Measurements from ENCODE around the gene HSPA4. TPM values are rescaled to one million over a fixed set of nuclear protein-coding genes. Genes with fewer than 3 reads are reported as not detected.
"Not testable (repeated sequence)": the region's sequence is repeated elsewhere in the genome, so short reads cannot be mapped to it uniquely, and the experiment has no call there.

Gene HSPA4
- total RNA-seq, 3 donors from 2014 or later = 64.1 to 77.2 (median 72.9) TPM

DNA sequence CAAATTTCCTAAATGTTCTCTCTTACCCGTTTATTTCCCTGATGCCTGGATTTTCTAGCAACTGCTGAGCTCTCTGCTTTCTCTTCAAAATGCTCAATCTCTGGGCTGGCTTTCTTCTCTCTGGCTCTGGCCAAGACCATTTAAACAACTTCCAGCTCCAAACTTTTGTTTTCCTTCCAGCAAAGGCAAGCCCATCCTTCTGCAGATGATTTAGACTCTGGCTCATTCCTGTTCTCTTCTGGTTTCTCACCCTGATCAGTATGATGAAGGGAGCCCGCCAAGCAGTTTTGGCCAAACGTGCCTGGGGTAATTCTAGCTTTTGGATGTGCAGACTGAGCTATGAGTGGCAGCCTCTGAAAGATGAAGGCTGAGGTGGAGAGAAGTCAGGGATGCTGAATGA is 78.1 kb downstream of the HSPA4 start:
- intact Hi-C loops (cut with DNase I, micrococcal nuclease) = no loop called here
- DNase-seq (no peak), ATAC-seq (no peak)
- Histone ChIP-seq H3K36me3 (ENCODE audit: low read depth) (no peaks in the 10 kb centered on the region), H3K9me3 (no peaks in the 10 kb centered on the region), H3K4me1 (ENCODE audit: low read depth) (no peaks in the 10 kb centered on the region), H3K4me3 (no peak overlapping the region)
- TF ChIP-seq, protein P1, sequence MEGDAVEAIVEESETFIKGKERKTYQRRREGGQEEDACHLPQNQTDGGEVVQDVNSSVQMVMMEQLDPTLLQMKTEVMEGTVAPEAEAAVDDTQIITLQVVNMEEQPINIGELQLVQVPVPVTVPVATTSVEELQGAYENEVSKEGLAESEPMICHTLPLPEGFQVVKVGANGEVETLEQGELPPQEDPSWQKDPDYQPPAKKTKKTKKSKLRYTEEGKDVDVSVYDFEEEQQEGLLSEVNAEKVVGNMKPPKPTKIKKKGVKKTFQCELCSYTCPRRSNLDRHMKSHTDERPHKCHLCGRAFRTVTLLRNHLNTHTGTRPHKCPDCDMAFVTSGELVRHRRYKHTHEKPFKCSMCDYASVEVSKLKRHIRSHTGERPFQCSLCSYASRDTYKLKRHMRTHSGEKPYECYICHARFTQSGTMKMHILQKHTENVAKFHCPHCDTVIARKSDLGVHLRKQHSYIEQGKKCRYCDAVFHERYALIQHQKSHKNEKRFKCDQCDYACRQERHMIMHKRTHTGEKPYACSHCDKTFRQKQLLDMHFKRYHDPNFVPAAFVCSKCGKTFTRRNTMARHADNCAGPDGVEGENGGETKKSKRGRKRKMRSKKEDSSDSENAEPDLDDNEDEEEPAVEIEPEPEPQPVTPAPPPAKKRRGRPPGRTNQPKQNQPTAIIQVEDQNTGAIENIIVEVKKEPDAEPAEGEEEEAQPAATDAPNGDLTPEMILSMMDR (IDR thresholded peaks at IDR 0.05) = no peak

DNA sequence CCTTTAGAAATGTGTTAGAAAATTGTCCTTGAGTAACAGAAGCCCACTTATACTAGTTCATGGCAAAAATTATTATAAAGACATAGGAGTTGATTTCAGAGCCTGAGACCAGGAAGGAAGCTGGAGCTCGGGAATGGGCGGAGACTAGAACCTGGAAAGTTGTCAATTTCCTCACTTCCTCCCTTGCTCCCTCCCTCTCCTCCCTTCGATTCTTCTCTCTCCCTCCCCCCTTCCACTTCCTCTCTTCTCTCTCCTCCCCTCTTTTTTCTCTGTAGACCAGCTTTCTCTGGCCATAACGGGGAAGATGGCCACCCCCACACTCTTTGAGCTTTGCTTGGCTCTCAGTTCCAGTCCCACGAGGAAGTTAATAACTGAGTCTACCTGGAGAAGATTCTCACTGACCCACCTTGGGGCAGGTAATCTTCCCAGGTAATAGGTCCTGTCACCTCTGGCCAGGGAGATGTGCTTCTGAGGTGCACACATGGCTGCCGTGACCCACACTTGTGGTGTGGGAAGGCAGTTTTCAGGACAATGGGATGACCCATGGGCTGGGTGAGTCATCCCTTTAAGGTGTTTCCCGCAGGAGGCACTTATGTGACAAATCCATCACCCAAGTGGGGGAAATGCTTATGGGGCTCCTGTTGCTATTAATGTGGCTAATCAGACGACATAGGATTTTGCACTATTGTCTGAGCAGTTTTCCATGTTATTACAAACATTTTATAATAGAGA is 78.7 kb downstream of the HSPA4 start:
- TF ChIP-seq, protein P1 (IDR thresholded peaks at IDR 0.05) = no peak
- DNase-seq (no peak), ATAC-seq (peak; percentile 54)
- Histone ChIP-seq H3K36me3 (ENCODE audit: low read depth) (no peaks in the 10 kb centered on the region), H3K9me3 (no peaks in the 10 kb centered on the region), H3K4me3 (no peak overlapping the region), H3K4me1 (ENCODE audit: low read depth) (no peaks in the 10 kb centered on the region)
- intact Hi-C loops (cut with DNase I, micrococcal nuclease) = no loop called here

DNA sequence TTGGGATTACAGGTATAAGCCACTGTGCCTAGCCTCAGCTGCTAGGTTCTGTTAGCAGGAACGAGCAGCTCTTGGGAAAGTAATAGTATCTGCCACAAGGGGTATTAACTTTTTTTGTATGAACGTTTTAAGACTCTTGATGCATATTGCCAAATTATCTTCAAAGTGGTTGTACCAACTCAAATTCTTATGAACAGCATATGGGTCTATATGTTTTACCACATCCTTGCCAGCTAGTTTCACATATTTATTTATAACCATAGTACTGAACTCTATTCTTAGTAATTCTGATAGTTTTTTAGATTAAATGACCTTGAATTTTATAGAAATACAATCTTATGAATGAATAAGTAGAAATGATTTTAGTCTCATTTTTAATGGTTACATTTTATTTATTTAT is 80.9 kb downstream of the HSPA4 start:
- H3K4me1 ChIP-seq (ENCODE audit: low read depth) = no peaks in the 10 kb centered on the region
- intact Hi-C loops (cut with DNase I, micrococcal nuclease) = no loop called here
- H3K36me3 ChIP-seq (ENCODE audit: low read depth) = no peaks in the 10 kb centered on the region
- TF ChIP-seq, protein P1 (IDR thresholded peaks at IDR 0.05) = no peak
- no peaks in the 10 kb centered on the region for H3K9me3 ChIP-seq
- H3K4me3 ChIP-seq = no peak overlapping the region
- no peak for ATAC-seq
- no peak for DNase-seq

DNA sequence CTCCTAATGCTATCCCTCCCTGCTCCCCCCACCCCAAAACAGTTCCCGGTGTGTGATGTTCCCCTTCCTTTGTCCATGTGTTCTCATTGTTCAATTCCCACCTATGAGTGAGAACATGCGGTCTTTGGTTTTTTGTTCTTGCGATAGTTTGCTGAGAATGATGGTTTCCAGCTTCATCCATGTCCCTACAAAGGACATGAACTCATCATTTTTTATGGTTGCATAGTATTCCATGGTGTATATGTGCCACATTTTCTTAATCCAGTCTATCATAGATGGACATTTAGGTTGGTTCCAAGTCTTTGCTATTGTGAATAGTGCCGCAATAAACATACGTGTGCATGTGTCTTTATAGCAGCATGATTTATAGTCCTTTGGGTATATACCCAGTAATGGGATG is 81.4 kb downstream of the HSPA4 start:
- ATAC-seq; H3K4me3 ChIP-seq; H3K9me3 ChIP-seq; H3K4me1 ChIP-seq (ENCODE audit: low read depth); intact Hi-C loops (cut with DNase I, micrococcal nuclease); H3K36me3 ChIP-seq (ENCODE audit: low read depth); DNase-seq: not testable (repeated sequence)

DNA sequence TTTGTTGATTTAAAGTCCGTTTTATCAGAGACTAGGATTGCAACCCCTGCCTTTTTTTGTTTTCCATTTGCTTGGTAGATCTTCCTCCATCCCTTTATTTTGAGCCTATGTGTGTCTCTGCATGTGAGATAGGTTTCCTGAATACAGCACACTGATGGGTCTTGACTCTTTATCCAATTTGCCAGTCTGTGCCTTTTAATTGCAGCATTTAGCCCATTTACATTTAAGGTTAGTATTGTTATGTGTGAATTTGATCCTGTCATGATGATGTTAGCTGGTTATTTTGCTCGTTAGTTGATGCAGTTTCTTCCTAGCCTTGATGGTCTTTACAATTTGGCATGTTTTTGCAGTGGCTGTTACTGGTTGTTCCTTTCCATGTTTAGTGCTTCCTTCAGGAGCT is 85.1 kb downstream of the HSPA4 start:
- DNase-seq; H3K9me3 ChIP-seq; H3K36me3 ChIP-seq (ENCODE audit: low read depth); ATAC-seq; H3K4me3 ChIP-seq; intact Hi-C loops (cut with DNase I, micrococcal nuclease); H3K4me1 ChIP-seq (ENCODE audit: low read depth): not testable (repeated sequence)

DNA sequence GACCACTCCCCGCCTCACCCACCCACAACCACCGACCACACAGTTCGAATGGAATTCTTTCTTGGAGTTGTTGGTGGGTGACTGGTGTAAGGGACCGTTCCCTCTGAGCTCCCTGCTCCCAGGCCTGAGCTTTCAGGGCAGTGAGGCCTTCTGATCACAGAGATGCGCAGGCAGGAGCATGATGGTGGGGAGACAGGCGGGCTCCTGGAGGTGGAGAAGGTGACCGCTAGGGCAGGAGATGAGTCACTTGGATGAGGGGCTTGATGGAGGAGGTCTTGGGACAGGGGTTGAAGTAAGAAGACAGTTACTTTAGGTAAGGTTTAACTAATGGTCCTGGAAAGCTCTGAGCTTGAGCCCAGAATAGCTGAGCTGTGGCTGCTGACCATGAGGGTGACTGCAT is 88.5 kb downstream of the HSPA4 start:
- DNase-seq = no peak
- Histone ChIP-seq H3K9me3 (no peaks in the 10 kb centered on the region), H3K4me3 (no peak overlapping the region), H3K36me3 (ENCODE audit: low read depth) (no peaks in the 10 kb centered on the region), H3K4me1 (ENCODE audit: low read depth) (no peaks in the 10 kb centered on the region)
- TF ChIP-seq, protein P1 (IDR thresholded peaks at IDR 0.05) = no peak
- intact Hi-C loops (cut with DNase I, micrococcal nuclease) = no loop called here
- ATAC-seq = no peak

DNA sequence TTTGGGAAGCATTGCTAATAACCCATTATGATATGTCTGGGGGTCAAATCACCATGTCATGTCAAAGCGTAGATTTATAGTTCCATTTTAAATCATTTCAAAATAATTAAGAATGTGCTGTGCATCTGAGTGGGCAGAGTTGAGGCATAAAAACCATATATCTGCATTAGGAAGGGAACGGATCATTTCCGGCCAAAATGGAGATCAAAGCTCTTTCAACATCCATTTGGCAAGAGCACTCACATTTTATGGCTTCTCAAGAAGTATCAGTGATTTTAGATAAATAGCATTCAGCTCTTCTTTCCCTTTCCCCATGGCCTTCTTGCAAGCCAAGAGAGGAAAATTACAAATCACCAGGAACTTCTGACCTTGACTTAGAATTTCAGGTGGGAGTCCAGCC is 89.9 kb downstream of the HSPA4 start:
- no peaks in the 10 kb centered on the region for H3K36me3 ChIP-seq (ENCODE audit: low read depth)
- no peak overlapping the region for H3K4me3 ChIP-seq
- TF ChIP-seq, protein P1 (IDR thresholded peaks at IDR 0.05) = no peak
- H3K4me1 ChIP-seq (ENCODE audit: low read depth) = no peaks in the 10 kb centered on the region
- H3K9me3 ChIP-seq = no peaks in the 10 kb centered on the region
- DNase-seq (no peak), ATAC-seq (no peak)
- intact Hi-C loops (cut with DNase I, micrococcal nuclease) = no loop called here
